Hematopoietic multipotent progenitor cell treated with erythropoietin and hydrocortisone succinate and interleukin-3 and kit ligand, for 15 days (in vitro differentiated cells): ENCODE measurements around the gene TFDP1.

Experiments
- DNase-seq: peaks from one replicate; pipeline ENCODE4 v3.0.0-alpha.2; 2015; ENCODE audit warnings: low spot score

Gene TFDP1

GRCh38 chr13:113584205-113584869, at the start of gene TFDP1:
TFDP1 (plus strand) TSS chr13:113584753; CDS start chr13:113585838, 1,085 bp downstream.
- DNase-seq, result peak; percentile 79

GRCh38 chr13:113535381-113535781, 49.2 kb upstream of the TFDP1 start:
- no peak for DNase-seq

GRCh38 chr13:113536461-113537110, 48.0 kb upstream of the TFDP1 start:
- DNase-seq, result no peak

- no peak for DNase-seq
These were observed 47.3 kb upstream of the TFDP1 start for GRCh38 chr13:113537205-113537604.

GRCh38 chr13:113537909-113538688, 46.5 kb upstream of the TFDP1 start:
- DNase-seq, result no peak

GRCh38 chr13:113538689-113539058, 45.9 kb upstream of the TFDP1 start:
- no peak for DNase-seq

GRCh38 chr13:113539176-113539575, 45.4 kb upstream of the TFDP1 start:
- no peak for DNase-seq

GRCh38 chr13:113539822-113540221, 44.7 kb upstream of the TFDP1 start:
- DNase-seq, result no peak

GRCh38 chr13:113540523-113540922, 44.0 kb upstream of the TFDP1 start:
- DNase-seq, result no peak

GRCh38 chr13:113542751-113543424, 41.7 kb upstream of the TFDP1 start:
- DNase-seq, result no peak

- DNase-seq, result no peak
These were observed 40.3 kb upstream of the TFDP1 start for GRCh38 chr13:113544071-113544891.

GRCh38 chr13:113544896-113545295, 39.7 kb upstream of the TFDP1 start:
- DNase-seq, result no peak

- no peak for DNase-seq
These were observed 39.1 kb upstream of the TFDP1 start for GRCh38 chr13:113545455-113545930.

- no peak for DNase-seq
These were observed 38.5 kb upstream of the TFDP1 start for GRCh38 chr13:113545931-113546516.

GRCh38 chr13:113546571-113547237, 37.8 kb upstream of the TFDP1 start:
- no peak for DNase-seq

GRCh38 chr13:113547238-113547971, 37.1 kb upstream of the TFDP1 start:
- no peak for DNase-seq

GRCh38 chr13:113548171-113548641, 36.3 kb upstream of the TFDP1 start:
- DNase-seq, result no peak

GRCh38 chr13:113548778-113549621, 35.6 kb upstream of the TFDP1 start:
- no peak for DNase-seq

GRCh38 chr13:113550453-113550852, 34.1 kb upstream of the TFDP1 start:
- no peak for DNase-seq
